SW480 (cell line): ENCODE data around the gene TUBA8.
"Not testable (repeated sequence)": the region's sequence is repeated elsewhere in the genome, so short reads cannot be mapped to it uniquely, and the experiment has no call there.

Experiments
- DNase-seq: peaks from one replicate; pipeline ENCODE4 v3.0.0-alpha.2; 2016; ENCODE audit warnings: low spot score

TUBA8 gene

GRCh38 chr22:18173441-18173840 is 62.8 kb downstream of the TUBA8 start:
- DNase-seq: not testable (repeated sequence)
